Measurements from ENCODE around the gene BSG. TPM values are rescaled to one million over a fixed set of nuclear protein-coding genes. Genes with fewer than 3 reads are reported as not detected.

BSG gene
- total and polyA plus RNA-seq, 9 of the 15 experiments (the other 6 are each of a cell fraction or from before 2014, with no cell fraction given), result 4.6 to 495 (median 187) TPM

DNA sequence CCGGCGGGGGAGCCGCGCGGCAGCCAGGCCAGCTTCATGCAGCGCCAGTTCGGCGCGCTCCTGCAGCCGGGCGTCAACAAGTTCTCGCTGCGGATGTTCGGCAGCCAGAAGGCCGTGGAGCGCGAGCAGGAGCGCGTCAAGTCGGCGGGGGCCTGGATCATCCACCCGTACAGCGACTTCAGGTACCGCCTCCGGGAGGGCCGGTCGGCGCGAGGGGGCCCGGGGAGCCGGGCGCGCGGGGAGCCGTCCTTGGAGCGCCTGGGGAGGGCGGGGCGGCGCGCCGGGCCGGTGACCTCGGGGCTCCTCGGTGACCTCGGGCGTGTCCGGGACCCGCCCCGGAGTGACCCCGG is 18.0 kb downstream of the BSG start (continued):
- TF ChIP-seq, protein P1, sequence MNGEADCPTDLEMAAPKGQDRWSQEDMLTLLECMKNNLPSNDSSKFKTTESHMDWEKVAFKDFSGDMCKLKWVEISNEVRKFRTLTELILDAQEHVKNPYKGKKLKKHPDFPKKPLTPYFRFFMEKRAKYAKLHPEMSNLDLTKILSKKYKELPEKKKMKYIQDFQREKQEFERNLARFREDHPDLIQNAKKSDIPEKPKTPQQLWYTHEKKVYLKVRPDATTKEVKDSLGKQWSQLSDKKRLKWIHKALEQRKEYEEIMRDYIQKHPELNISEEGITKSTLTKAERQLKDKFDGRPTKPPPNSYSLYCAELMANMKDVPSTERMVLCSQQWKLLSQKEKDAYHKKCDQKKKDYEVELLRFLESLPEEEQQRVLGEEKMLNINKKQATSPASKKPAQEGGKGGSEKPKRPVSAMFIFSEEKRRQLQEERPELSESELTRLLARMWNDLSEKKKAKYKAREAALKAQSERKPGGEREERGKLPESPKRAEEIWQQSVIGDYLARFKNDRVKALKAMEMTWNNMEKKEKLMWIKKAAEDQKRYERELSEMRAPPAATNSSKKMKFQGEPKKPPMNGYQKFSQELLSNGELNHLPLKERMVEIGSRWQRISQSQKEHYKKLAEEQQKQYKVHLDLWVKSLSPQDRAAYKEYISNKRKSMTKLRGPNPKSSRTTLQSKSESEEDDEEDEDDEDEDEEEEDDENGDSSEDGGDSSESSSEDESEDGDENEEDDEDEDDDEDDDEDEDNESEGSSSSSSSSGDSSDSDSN (IDR thresholded peaks at IDR 0.05; ENCODE audit: borderline replicate concordance in 1 of 2, low read depth in 2 of 2, low read length in 2 of 2), result peak in 1 of 2 experiments; percentile 51; a peak in 1 of 4 replicates
- TF ChIP-seq ZNF212 (CRISPR knock-in tag; IDR thresholded peaks at IDR 0.05), result no peak
- TF ChIP-seq RB1 (IDR thresholded peaks at IDR 0.05; ENCODE audit: low read depth), result 0 out of 2 replicates have a peak, but pooled peaks have one; percentile 11
- TF ChIP-seq, protein P2, sequence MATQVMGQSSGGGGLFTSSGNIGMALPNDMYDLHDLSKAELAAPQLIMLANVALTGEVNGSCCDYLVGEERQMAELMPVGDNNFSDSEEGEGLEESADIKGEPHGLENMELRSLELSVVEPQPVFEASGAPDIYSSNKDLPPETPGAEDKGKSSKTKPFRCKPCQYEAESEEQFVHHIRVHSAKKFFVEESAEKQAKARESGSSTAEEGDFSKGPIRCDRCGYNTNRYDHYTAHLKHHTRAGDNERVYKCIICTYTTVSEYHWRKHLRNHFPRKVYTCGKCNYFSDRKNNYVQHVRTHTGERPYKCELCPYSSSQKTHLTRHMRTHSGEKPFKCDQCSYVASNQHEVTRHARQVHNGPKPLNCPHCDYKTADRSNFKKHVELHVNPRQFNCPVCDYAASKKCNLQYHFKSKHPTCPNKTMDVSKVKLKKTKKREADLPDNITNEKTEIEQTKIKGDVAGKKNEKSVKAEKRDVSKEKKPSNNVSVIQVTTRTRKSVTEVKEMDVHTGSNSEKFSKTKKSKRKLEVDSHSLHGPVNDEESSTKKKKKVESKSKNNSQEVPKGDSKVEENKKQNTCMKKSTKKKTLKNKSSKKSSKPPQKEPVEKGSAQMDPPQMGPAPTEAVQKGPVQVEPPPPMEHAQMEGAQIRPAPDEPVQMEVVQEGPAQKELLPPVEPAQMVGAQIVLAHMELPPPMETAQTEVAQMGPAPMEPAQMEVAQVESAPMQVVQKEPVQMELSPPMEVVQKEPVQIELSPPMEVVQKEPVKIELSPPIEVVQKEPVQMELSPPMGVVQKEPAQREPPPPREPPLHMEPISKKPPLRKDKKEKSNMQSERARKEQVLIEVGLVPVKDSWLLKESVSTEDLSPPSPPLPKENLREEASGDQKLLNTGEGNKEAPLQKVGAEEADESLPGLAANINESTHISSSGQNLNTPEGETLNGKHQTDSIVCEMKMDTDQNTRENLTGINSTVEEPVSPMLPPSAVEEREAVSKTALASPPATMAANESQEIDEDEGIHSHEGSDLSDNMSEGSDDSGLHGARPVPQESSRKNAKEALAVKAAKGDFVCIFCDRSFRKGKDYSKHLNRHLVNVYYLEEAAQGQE (IDR thresholded peaks at IDR 0.05; ENCODE audit: borderline replicate concordance), result no peak
- TF ChIP-seq, protein P2 (CRISPR knock-in tag; IDR thresholded peaks at IDR 0.05; ENCODE audit: low read depth), result 0 out of 2 replicates have a peak, but pooled peaks have one; percentile 45
- TF ChIP-seq RBFOX2 (IDR thresholded peaks at IDR 0.05; ENCODE audit: low read depth, low read length), result peak; percentile 13; the same call in 1 of the 2 replicates
- TF ChIP-seq, protein P3, sequence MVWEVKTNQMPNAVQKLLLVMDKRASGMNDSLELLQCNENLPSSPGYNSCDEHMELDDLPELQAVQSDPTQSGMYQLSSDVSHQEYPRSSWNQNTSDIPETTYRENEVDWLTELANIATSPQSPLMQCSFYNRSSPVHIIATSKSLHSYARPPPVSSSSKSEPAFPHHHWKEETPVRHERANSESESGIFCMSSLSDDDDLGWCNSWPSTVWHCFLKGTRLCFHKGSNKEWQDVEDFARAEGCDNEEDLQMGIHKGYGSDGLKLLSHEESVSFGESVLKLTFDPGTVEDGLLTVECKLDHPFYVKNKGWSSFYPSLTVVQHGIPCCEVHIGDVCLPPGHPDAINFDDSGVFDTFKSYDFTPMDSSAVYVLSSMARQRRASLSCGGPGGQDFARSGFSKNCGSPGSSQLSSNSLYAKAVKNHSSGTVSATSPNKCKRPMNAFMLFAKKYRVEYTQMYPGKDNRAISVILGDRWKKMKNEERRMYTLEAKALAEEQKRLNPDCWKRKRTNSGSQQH (CRISPR knock-in tag; IDR thresholded peaks at IDR 0.05), result no peak
